Natural killer cell (primary cell): ENCODE data around the gene AFAP1L1. TPM values are rescaled to one million over a fixed set of nuclear protein-coding genes. Genes with fewer than 3 reads are reported as not detected.

Experiments used
- ATAC-seq, 3 donors: fragments of 150-1000 bp in 2 of 3; fragments of 200-7000 bp in 1 of 3; cut with Tn5 transposase; 1 replicate in 1 of 3; 2 replicates in 2 of 3; pipeline ENCODE4 v1.10.0; 2021; ENCODE audit warnings: mild to moderate bottlenecking in 2 of 3, moderate library complexity in 2 of 3
- DNase-seq, 2 donors: peaks; one replicate each; pipeline versions ENCODE4 v3.0.0 to v3.0.0-alpha.2; 2013 to 2021; ENCODE audit warnings: mixed read lengths in 1 of 2
- H3K27ac ChIP-seq: one replicate; pipeline ENCODE4 v1.5.1; 2013; ENCODE audit warnings: mild to moderate bottlenecking, low read length
- H3K27me3 ChIP-seq: one replicate; pipeline ENCODE4 v1.6.1; 2013; ENCODE audit warnings: low read length; ENCODE audit not compliant: control insufficient read depth, insufficient read depth
- H3K36me3 ChIP-seq: one replicate; pipeline ENCODE4 v1.6.1; 2013; ENCODE audit warnings: low read length; ENCODE audit not compliant: control insufficient read depth, insufficient read depth
- H3K4me1 ChIP-seq: one replicate; pipeline ENCODE4 v1.6.1; 2013; ENCODE audit warnings: low read length; ENCODE audit not compliant: control insufficient read depth, insufficient read depth
- H3K4me3 ChIP-seq: one replicate; pipeline ENCODE4 v1.5.1; 2013; ENCODE audit warnings: low read length
- H3K9me3 ChIP-seq: one replicate; pipeline ENCODE4 v1.6.1; 2013; ENCODE audit warnings: low read length; ENCODE audit not compliant: control insufficient read depth, insufficient read depth
- H3K27ac Mint-ChIP-seq, 2 donors: one replicate each; pipeline ENCODE4 v1.8.0; 2022; ENCODE audit warnings: mild to moderate bottlenecking in 2 of 2, mixed read lengths in 2 of 2, moderate library complexity in 1 of 2
- H3K27me3 Mint-ChIP-seq, 2 donors: one replicate each; pipeline ENCODE4 v1.8.0; 2022; ENCODE audit warnings: low read depth in 2 of 2, mixed read lengths in 2 of 2
- H3K36me3 Mint-ChIP-seq: one replicate; pipeline ENCODE4 v1.8.0; 2022; ENCODE audit warnings: mixed read lengths
- H3K4me1 Mint-ChIP-seq, 2 donors: one replicate each; pipeline ENCODE4 v1.8.0; 2022; ENCODE audit warnings: mixed read lengths in 2 of 2
- H3K4me3 Mint-ChIP-seq: one replicate; pipeline ENCODE4 v1.8.0; 2022; ENCODE audit warnings: mild to moderate bottlenecking, moderate library complexity, mixed read lengths
- H3K9me3 Mint-ChIP-seq, 2 donors: one replicate each; pipeline ENCODE4 v1.8.0; 2022; ENCODE audit warnings: mixed read lengths in 2 of 2
- CTCF ChIP-seq: fragments of 200-600 bp; IDR thresholded peaks from one replicate; pipeline ENCODE4 v1.8.0; 2022; ENCODE audit warnings: antibody characterized with exemption
- WGBS: methylation state at CpG from one replicate; pipeline ENCODE4 v1.1.7; 2013; ENCODE audit warnings: missing lambda C conversion rate; ENCODE audit not compliant: insufficient coverage; 5-methylcytosine and 5-hydroxymethylcytosine counted together
- intact Hi-C: fragments of 100-400 bp; cut with micrococcal nuclease; formaldehyde crosslinking; loops from one replicate; pipeline ENCODE4 v1.14.2; 2022
- total RNA-seq, 4 donors: library from RNA; stranded (reverse); fragments of 120-200 nt in 1 of 4; gene quantifications; one replicate each; pipeline versions ENCODE4 v1.2.3 to v1.2.4, GENCODE V29; 2013 to 2022

Gene AFAP1L1
- total RNA-seq, 3 donors from 2014 or later (not counting 1 experiment from before 2014, with no cell fraction given), result 0.23 to 1.5 TPM; not detected in 1

GRCh38 chr5:149310488-149310887, 38.8 kb downstream of the AFAP1L1 start:
- no peaks in the 10 kb centered on the region for H3K4me1 Mint-ChIP-seq
- no peaks in the 10 kb centered on the region for H3K27me3 ChIP-seq
- no peak for TF ChIP-seq CTCF
- H3K36me3 Mint-ChIP-seq, result no peaks in the 10 kb centered on the region
- no peak for ATAC-seq
- peaks cover 0 to 2% of the 10 kb centered on the region in 2 donors for H3K27me3 Mint-ChIP-seq
- WGBS, result 89% methylated on average over 4 of the region's 4 CpGs
- H3K4me1 ChIP-seq, result no peaks in the 10 kb centered on the region
- no peak for DNase-seq
- H3K9me3 Mint-ChIP-seq, result no peaks in the 10 kb centered on the region
- H3K9me3 ChIP-seq, result no peaks in the 10 kb centered on the region
- no peak overlapping the region for H3K27ac ChIP-seq
- H3K27ac Mint-ChIP-seq, result no peak overlapping the region
- no peaks in the 10 kb centered on the region for H3K36me3 ChIP-seq
- no peak overlapping the region for H3K4me3 ChIP-seq
- H3K4me3 Mint-ChIP-seq, result no peak overlapping the region
- intact Hi-C loops, result no loop called here

- no peak overlapping the region for H3K27ac Mint-ChIP-seq
- no peaks in the 10 kb centered on the region for H3K4me1 Mint-ChIP-seq
- no peak overlapping the region for H3K27ac ChIP-seq
- no peak overlapping the region for H3K4me3 Mint-ChIP-seq
- DNase-seq, result no peak
- no peaks in the 10 kb centered on the region for H3K9me3 ChIP-seq
- H3K4me1 ChIP-seq, result no peaks in the 10 kb centered on the region
- intact Hi-C loops, result no loop called here
- WGBS, result 69% methylated on average over 10 of the region's 10 CpGs
- peaks cover 0 to 2% of the 10 kb centered on the region in 2 donors for H3K27me3 Mint-ChIP-seq
- H3K36me3 Mint-ChIP-seq, result no peaks in the 10 kb centered on the region
- H3K4me3 ChIP-seq, result no peak overlapping the region
- no peaks in the 10 kb centered on the region for H3K36me3 ChIP-seq
- ATAC-seq, result no peak
- no peak for TF ChIP-seq CTCF
- H3K27me3 ChIP-seq, result no peaks in the 10 kb centered on the region
- H3K9me3 Mint-ChIP-seq, result no peaks in the 10 kb centered on the region
Observed at GRCh38 chr5:149310947-149311658, 39.4 kb downstream of the AFAP1L1 start.

GRCh38 chr5:149313151-149313841, 41.6 kb downstream of the AFAP1L1 start:
- intact Hi-C loops, result no loop called here
- Mint-ChIP-seq H3K4me1 (no peaks in the 10 kb centered on the region), H3K4me3 (no peak overlapping the region), H3K9me3 (no peaks in the 10 kb centered on the region), H3K36me3 (no peaks in the 10 kb centered on the region), H3K27ac (no peak overlapping the region), H3K27me3 (peaks cover 0 to 2% of the 10 kb centered on the region in 2 donors)
- Histone ChIP-seq H3K27me3 (no peaks in the 10 kb centered on the region), H3K4me1 (no peaks in the 10 kb centered on the region), H3K9me3 (no peaks in the 10 kb centered on the region), H3K36me3 (no peaks in the 10 kb centered on the region), H3K27ac (no peak overlapping the region), H3K4me3 (no peak overlapping the region)
- DNase-seq (no peak), ATAC-seq (no peak)
- no peak for TF ChIP-seq CTCF
- 84% methylated on average over 5 of the region's 6 CpGs for WGBS
